NCI-H2196 treated with DMSO at 0.1 percent for 48 hours (cell line): ENCODE data around the gene PLCH2.
"Not testable (repeated sequence)": the region's sequence is repeated elsewhere in the genome, so short reads cannot be mapped to it uniquely, and the experiment has no call there.

Source experiments
- DNase-seq: peaks from one replicate; lab custom pipeline; 2025; ENCODE audit not compliant: unreplicated experiment; lab: John Stamatoyannopoulos, UW

PLCH2 gene

DNA sequence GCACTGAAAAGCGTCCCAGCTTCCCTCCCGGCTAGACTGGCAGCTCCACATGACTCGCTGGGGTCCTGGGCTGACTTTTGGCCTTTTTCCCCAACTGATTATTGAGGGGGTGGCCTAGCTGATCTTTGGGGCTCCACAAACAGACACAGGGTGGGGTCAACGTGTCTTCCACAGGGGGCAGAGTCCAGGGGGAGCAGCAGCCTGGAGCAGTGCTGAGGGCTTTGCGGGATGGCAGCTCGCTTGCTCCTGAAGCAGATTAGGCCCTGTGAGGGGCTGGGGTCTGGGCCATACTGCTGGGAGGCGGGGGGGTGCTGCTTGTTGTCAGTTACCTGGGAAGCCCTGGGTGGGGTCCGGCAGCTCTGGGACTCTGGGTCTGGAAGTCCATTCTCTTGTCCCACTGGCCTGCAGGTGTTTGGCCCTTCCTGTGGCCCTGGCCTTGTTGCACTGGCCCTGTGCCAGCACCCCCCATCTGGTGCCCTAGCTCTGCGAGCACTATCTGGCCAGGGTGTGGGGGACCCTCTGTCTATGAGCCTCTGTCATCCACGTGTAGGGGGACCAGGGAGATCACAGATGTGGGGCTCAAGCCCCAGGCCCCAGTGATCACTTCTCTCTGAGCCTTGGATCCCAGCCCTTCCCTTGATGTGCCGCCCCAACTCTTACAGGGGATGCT, 66.3 kb downstream of the PLCH2 start:
- no peak for DNase-seq

GRCh38 chr1:2543543-2544092, 67.5 kb downstream of the PLCH2 start:
- DNase-seq, result no peak

DNA sequence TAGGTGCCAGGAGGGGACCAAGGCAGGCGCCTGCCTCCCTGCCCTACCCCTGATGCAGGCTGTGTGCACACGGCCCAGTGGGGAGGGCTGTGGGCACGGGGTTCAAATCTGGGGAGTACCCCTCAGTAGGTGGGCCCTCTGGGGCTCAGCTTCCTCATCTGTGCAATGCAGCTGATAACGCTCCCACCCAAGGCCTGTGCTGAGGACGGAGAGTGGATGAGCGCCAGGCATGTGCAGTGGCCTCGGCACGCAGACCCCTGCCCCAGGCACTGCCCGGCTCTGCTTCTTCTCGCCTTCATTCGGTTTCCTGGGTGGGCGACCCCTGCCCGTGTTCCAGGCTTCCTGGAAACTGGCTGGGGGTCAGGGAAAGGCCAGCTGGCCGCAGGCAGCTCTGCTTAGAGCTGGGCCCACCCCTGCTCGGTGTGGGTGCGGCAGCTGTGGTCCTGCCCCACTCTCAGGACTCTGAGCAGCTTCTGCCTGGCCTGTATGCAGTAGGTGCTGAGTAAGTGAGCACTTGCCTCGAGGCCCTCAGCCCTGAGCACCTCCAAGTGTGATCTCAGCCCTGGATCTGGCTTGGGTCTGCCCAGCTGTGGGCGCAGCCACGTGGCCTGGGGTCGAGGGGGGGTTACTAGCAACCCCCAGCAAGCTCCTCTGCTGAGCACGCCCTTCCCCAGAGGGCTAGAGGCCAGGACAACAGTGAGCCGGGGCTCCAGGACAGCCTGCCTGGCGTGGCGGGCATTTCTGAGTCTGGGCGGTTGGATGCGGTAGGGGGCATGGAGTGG, 68.2 kb downstream of the PLCH2 start:
- no peak for DNase-seq

DNA sequence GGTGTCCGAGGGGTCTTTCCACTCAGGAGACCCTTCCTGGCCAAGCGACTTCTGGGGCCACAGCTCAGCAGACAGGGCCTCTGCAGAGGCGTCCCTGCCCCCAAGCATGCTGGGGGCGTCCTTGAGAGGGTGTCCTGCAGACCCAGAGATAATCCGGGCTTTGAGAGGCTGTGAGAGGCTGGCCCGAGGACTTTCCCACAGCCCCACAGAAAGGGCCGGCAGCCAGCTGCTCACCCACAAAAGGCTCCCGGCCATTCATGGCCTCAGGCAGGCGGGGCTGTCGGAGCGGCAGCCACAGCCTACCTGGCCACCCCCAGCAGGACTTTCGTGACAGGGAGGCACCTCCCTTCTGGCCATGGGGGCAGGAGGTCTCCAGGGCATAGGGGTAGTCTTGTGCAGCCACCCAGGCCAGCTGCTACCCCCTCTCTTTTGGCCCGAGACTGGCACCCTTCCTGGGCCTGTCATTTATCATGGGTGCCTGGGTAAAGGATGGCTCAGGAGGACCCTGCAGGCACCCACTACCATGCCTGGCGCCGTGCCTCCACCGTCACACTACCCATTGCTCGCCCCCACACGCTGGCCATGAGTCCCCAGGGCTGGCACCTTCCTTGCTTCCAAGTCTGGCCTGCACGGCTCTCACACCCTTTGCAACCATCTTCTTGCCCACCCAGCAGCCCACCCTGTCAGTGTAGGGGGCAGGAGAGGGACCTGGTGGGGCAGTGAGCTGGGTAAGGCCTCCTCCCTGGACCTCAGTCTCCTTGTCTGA, 69.0 kb downstream of the PLCH2 start:
- DNase-seq, result no peak

DNA sequence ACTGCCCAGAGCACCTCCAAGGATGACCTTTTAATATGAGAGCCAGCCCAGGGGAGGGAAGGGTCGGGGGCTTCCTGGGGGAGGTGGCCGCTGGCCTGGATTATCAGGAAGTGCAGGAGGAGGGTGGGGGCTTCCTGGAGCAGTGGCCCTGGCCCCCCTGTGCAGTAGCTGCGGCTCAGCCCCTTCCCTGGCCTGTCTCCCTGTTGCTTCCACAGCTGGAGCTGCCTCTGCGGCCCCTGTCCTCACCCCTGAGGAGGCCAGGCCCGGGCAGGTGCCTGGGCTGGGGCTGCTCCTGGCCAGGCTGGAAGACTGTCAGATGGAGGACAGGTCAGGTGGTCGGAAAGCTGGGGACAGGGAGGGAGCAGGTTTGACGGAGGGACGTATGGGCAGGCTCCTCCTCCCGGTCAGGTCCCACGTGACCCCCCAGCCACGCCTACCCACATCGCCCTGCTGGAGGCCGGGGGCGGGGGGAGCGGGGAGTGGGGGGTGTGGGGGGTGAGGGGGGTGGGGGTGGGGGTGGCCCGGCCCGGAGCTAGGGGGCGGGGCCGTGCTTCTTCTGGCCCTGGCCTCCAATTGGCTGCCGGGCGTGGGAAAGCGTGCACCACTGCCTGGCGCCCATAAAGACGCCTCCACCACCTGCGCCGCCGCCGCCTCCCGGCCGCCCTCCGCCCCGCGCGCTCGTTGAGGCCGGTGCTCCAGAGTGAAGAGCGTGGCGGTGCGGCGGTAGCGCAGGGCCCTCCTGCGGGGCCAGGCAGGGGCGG, 69.8 kb downstream of the PLCH2 start:
- peak; percentile 99 for DNase-seq

DNA sequence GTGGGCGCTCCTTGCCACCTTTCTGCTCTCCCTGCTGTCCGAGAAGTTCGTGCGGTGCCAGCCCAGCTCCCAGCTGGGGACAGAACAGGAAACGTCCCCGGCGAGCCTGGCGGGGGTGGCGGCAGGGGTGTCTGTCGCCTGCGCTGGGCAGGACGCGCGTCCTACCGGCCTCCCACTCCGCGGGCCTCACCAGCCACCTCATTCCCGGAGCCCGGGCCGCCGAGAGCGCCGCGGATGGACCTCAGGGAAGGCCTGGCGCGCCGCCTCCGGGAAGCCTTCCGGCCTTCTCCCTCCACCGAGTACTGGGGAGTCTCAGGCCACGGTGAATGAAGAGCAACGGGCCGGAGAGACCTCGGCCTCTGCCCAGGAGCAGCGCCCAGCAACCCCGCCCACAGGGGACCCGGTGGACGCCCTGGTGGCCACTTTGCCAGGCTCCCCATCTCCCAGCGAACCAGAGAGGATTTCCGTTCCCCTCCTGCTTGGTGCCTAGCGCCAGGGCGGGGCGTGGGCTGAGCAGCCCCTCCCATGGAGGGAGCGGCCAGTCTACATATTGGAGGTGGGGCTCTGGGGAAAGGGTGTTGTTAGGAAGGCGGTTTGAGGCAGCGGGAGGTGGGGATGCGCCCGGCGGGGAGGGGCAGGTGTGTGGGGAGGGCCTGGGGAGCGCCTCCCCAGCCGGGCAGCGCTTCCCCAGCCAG, 70.6 kb downstream of the PLCH2 start:
- DNase-seq, result peak; percentile 91

DNA sequence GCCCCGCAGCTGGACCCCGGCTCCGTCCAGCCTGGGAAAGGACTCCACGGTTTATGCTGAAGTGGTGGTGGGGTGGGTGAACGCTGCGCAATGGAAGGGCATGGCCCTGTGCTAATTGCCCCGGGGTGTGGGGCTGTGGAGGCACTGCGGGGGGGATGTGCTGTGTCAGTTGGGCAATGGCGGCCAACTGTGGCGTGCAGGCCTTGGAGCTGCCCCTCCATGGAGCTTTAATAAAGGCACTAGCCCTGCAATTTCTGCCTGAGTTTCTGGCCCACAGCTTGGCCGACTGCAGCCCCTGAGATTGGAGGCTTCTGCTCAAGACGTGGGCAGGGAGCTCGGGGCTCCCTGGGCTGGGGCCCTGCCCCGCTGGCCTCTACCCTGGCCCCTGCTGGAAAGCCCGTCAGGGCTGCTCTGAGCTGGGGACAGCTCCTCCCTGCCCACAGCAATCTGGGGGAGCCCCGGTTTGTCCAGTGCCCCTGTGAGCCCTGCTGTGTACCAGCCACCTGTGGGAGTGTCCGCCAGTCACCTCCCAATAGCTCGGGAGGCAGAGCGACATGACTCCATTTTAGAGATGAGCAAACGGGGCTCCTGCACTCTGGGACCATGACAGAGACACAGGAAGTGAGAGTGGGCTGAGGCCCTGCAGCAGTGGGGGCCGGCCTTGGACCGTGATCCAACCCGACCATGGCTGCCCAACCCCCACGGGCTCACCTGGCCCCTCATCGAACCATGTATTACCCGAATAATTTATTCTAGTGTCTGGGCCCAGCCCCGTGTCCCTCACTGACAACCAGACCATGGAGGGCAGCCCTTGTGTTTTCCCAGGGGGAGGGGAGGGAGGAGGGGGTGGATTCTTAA, 71.3 kb downstream of the PLCH2 start:
- no peak for DNase-seq

- DNase-seq, result peak; percentile 78
These were observed 72.0 kb downstream of the PLCH2 start for GRCh38 chr1:2548068-2548589.

- DNase-seq, result not testable (repeated sequence)
These were observed 73.4 kb downstream of the PLCH2 start for GRCh38 chr1:2549367-2550029.

DNA sequence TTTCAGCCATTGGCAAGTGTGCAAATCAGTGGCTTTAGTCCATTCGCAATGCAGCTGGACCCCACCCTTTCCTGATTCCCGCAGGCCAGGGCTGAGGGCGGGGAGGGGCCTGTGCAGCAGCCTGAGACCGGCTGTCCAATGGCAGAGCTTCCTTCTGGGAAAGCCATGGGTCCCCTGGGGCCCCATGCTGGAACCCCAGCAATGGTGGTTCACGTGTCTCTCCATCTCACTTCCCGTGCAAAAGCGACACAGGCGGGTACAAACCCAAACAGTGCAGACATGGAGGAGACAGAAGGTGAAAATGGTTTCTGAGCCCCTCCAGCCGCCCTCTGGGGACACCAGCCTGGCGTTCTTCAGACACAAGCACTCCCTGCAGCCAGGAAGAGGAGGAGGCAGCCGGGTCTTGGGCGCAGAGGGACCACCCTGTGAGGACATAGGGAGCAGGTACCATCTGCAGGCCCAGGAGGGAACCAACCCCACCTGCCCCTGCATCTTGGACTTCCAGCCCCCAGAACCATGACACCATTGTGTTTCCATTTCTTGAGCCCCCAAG, 74.3 kb downstream of the PLCH2 start:
- DNase-seq, result not testable (repeated sequence)

DNA sequence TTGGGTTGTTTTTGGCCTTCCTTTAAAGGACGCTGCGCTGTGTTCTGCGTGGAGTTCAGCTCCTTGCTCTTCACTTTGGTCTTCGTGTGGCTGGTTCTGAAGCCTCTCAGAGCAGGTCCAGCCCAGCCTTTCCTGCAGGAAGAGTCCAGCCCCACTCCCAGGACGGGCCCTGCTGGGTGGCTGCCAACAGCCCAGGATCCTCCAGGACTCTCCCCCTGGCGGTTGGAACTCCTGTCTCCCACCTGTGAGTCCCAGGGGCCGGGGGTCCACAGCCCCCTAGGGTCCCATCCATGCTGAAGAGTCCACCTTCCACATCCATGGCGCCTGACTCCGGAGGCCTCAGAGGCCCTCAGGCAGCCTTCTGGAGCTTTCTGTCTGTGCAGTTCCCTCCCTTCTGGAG, 75.5 kb downstream of the PLCH2 start:
- not testable (repeated sequence) for DNase-seq

DNA sequence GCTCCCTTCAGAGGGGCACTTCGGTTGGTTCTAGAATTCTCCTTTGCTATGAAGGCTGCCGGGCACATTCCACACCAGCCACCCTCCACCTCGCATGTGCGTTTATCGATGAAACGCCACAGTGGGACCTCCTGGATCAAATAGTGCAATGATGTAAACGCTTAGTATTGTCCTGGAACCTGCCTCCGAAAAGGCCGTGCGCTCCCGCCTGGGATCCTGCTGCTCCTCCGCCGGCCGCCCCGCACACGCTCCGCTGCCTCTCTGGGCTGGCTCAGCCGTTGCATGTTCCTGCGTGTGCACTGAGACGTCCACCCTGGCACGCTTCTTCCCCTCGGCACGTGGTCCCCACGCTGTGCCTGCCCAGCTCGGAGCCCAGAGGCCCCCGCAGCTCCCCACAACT, 76.1 kb downstream of the PLCH2 start:
- DNase-seq, result no peak

- DNase-seq, result not testable (repeated sequence)
These were observed 77.0 kb downstream of the PLCH2 start for GRCh38 chr1:2553076-2553475.

DNA sequence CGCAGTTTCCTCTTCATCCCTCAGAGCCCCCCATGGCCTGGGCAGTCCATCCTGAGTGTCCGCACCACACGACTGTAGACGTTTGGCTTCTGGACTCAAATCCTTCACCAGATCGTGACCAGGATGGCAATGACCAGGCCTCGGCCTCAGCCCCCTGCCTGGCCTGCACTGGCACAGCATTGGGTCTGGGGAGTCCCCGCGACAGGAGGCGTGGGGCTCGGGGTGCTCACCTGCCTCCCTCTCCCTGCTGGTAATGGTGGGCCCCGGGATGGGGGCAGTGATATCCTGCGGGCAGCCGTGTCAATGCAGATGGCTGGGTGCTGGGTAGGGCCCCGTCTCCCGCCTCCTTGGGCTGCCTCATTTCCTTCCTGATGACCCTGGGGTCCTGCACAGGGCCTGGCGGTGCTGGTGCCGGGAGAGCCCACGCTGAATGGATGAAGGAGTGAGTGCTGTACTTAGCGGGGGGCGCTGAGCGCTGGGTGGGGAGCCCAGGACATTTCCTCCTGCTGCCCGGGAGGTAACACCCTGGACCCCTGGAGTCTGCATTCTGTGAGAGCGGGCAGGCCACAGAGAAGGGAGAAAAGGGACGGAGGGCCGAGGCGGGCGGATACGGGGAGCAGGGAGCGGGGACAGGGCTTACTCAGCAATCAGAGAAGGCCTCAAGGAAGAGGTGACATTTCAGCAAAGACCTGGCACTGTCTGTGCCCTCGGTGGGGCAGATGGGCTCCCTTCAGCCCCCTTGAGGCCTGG, 78.0 kb downstream of the PLCH2 start:
- DNase-seq, result no peak

GRCh38 chr1:2554621-2555387, 78.7 kb downstream of the PLCH2 start:
- no peak for DNase-seq
